DND-41 (cell line): ENCODE measurements around the gene ZNF827.

Experiments used
- ATAC-seq: fragments of 200-7000 bp; cut with Tn5 transposase; 3 replicates; pipeline ENCODE4 v1.9.1; 2021; ENCODE audit warnings: low read depth; ENCODE audit not compliant: insufficient read depth
- DNase-seq: peaks from one replicate; pipeline ENCODE4 v3.0.0-alpha.2; 2020
- H2AFZ ChIP-seq: 2 replicates; pipeline ENCODE4 v1.6.0; 2012; ENCODE audit warnings: low read depth, low read length
- H3K27ac ChIP-seq: 2 replicates; pipeline ENCODE4 v1.5.1; 2012; ENCODE audit warnings: low read length, inconsistent platforms
- H3K27me3 ChIP-seq: fragments of 200-600 bp; sonication (generic); 2 replicates; pipeline ENCODE4 v1.6.0; 2012; ENCODE audit warnings: low read length, mild to moderate bottlenecking, inconsistent platforms; ENCODE audit not compliant: insufficient read depth, poor library complexity
- H3K36me3 ChIP-seq: 2 replicates; pipeline ENCODE4 v1.5.1; 2012; ENCODE audit warnings: low read length, inconsistent platforms; ENCODE audit not compliant: insufficient read depth
- H3K4me1 ChIP-seq: 2 replicates; pipeline ENCODE4 v1.5.1; 2012; ENCODE audit warnings: mild to moderate bottlenecking, low read length; ENCODE audit not compliant: insufficient read depth
- H3K4me2 ChIP-seq: 2 replicates; pipeline ENCODE4 v1.6.0; 2012; ENCODE audit warnings: mild to moderate bottlenecking, moderate library complexity, low read length, inconsistent platforms; ENCODE audit not compliant: insufficient read depth
- H3K4me3 ChIP-seq, 2 experiments: fragments of 200-600 bp in 1 of 2; shearing (Covaris generic) in 1 of 2; 2 replicates each; pipeline ENCODE4 v1.5.1; 2012 to 2016; ENCODE audit warnings: inconsistent platforms in 2 of 2, low read length in 2 of 2, mild to moderate bottlenecking in 2 of 2, low read depth in 1 of 2, moderate library complexity in 1 of 2
- H3K79me2 ChIP-seq: 2 replicates; pipeline ENCODE4 v1.6.0; 2012; ENCODE audit warnings: low read length, inconsistent platforms; ENCODE audit not compliant: insufficient read depth
- H3K9ac ChIP-seq: 2 replicates; pipeline ENCODE4 v1.6.0; 2012; ENCODE audit warnings: low read depth, mild to moderate bottlenecking, inconsistent platforms, low read length, moderate library complexity
- H3K9me3 ChIP-seq: 2 replicates; pipeline ENCODE4 v1.5.1; 2012; ENCODE audit warnings: low read length, moderate library complexity, mild to moderate bottlenecking, inconsistent platforms; ENCODE audit not compliant: insufficient read depth, severe bottlenecking
- H4K20me1 ChIP-seq: 2 replicates; pipeline ENCODE4 v1.6.0; 2012; ENCODE audit warnings: low read length; ENCODE audit not compliant: insufficient read depth
- EZH2 ChIP-seq: IDR thresholded peaks from 3 replicates; pipeline ENCODE4 v1.6.1; 2012; ENCODE audit warnings: borderline replicate concordance, low read depth, mild to moderate bottlenecking, moderate library complexity, low read length, inconsistent platforms; ENCODE audit not compliant: severe bottlenecking
- TF ChIP-seq, protein P1 (sequence below): IDR thresholded peaks from 2 replicates; pipeline ENCODE4 v1.5.1; 2012; ENCODE audit warnings: borderline replicate concordance, low read length, moderate library complexity, mild to moderate bottlenecking; ENCODE audit not compliant: poor library complexity, severe bottlenecking; ENCODE audit errors: extremely low read depth

Gene ZNF827

DNA sequence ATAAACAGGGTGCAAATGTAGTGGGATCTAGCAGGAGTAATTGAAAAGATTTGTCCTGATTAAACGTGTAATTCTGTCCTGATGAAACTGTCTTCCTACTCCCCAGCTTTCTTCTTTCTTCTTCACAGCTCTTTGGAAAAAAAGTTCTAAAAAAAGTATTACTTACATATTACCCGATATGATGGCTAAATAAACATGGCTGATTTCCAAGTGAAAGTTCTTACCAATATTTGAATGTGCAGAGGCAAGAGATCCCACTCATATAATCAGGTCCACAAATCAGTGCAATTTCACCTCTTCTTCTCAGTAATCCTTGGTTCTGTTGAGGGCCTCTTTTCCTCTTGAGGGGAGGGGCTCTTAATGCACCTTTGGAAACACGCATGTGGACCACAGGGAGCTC lies 78.7 kb downstream of the ZNF827 start:
- DNase-seq, result no peak
- ATAC-seq, result no peak
- no peaks in the 10 kb centered on the region for H3K79me2 ChIP-seq
- no peaks in the 10 kb centered on the region for H3K27me3 ChIP-seq
- no peak overlapping the region for H3K4me2 ChIP-seq
- H3K4me3 ChIP-seq, result no peak overlapping the region
- no peaks in the 10 kb centered on the region for H4K20me1 ChIP-seq
- no peaks in the 10 kb centered on the region for H3K9me3 ChIP-seq
- H3K27ac ChIP-seq, result no peak overlapping the region
- no peak overlapping the region for H2AFZ ChIP-seq
- TF ChIP-seq, protein P1, sequence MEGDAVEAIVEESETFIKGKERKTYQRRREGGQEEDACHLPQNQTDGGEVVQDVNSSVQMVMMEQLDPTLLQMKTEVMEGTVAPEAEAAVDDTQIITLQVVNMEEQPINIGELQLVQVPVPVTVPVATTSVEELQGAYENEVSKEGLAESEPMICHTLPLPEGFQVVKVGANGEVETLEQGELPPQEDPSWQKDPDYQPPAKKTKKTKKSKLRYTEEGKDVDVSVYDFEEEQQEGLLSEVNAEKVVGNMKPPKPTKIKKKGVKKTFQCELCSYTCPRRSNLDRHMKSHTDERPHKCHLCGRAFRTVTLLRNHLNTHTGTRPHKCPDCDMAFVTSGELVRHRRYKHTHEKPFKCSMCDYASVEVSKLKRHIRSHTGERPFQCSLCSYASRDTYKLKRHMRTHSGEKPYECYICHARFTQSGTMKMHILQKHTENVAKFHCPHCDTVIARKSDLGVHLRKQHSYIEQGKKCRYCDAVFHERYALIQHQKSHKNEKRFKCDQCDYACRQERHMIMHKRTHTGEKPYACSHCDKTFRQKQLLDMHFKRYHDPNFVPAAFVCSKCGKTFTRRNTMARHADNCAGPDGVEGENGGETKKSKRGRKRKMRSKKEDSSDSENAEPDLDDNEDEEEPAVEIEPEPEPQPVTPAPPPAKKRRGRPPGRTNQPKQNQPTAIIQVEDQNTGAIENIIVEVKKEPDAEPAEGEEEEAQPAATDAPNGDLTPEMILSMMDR, result no peak
- no peak for TF ChIP-seq EZH2
- H3K4me1 ChIP-seq, result no peaks in the 10 kb centered on the region
- H3K36me3 ChIP-seq, result no peaks in the 10 kb centered on the region
- H3K9ac ChIP-seq, result no peak overlapping the region

DNA sequence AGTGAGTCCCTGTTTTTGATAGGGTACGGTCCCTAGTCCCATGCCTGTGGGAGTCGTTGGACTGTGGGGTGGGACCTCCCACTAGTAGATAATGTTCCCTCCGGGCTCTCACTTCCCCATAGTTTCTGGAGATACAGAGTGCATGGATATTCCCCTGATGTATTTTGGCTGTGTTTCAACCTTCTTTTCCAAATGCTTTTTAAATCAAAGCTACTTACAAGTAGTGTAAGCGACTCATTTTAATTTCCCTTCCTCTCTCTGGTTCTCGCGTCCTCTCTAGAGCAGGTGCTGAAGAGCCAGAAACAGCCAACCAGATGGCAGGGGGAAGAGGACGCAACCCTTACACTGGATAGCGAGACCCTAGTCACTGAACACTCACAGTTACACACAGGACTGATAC lies 79.2 kb downstream of the ZNF827 start:
- H3K4me2 ChIP-seq, result no peak overlapping the region
- no peaks in the 10 kb centered on the region for H3K27me3 ChIP-seq
- H3K9me3 ChIP-seq, result no peaks in the 10 kb centered on the region
- H3K4me3 ChIP-seq, result no peak overlapping the region
- ATAC-seq, result no peak
- no peaks in the 10 kb centered on the region for H3K79me2 ChIP-seq
- H3K9ac ChIP-seq, result no peak overlapping the region
- DNase-seq, result no peak
- no peak for TF ChIP-seq EZH2
- TF ChIP-seq, protein P1, result no peak
- no peaks in the 10 kb centered on the region for H3K4me1 ChIP-seq
- H2AFZ ChIP-seq, result no peak overlapping the region
- no peaks in the 10 kb centered on the region for H4K20me1 ChIP-seq
- no peaks in the 10 kb centered on the region for H3K36me3 ChIP-seq
- no peak overlapping the region for H3K27ac ChIP-seq

DNA sequence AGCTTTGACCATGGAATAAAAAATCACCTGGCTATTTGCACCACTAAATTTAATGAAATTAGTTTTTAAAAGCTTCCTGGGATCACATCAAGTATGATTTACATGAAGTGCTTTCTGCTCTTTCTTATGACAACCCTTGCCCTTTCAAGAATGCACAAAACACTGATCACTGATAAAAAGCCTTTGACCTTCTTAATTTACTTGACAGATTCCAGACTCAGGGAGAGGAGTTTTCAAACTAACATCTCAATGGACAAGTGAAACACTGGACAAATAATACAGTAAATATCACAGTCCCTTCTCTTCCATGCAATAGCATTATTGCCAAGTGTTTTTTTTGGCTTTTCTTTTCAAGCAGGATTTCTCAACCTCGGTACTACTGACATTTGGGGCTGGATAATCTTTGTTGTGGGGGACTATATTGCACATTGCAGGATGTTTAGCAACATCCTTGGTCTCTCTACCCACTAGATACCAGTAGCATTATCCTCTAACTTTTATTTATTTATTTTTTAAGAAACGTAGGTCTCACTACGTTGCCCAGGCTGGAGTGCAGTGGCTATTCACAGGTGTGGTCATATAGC lies 86.3 kb downstream of the ZNF827 start:
- no peak overlapping the region for H3K4me2 ChIP-seq
- no peak overlapping the region for H3K27ac ChIP-seq
- no peak overlapping the region for H2AFZ ChIP-seq
- no peaks in the 10 kb centered on the region for H4K20me1 ChIP-seq
- no peaks in the 10 kb centered on the region for H3K9me3 ChIP-seq
- no peaks in the 10 kb centered on the region for H3K27me3 ChIP-seq
- no peak overlapping the region for H3K4me3 ChIP-seq
- H3K4me1 ChIP-seq, result no peaks in the 10 kb centered on the region
- DNase-seq (no peak), ATAC-seq (no peak)
- H3K36me3 ChIP-seq, result no peaks in the 10 kb centered on the region
- no peak overlapping the region for H3K9ac ChIP-seq
- no peak for TF ChIP-seq EZH2
- TF ChIP-seq, protein P1, result no peak
- no peaks in the 10 kb centered on the region for H3K79me2 ChIP-seq
